ENCODE results near the gene MAPRE3.

DNA sequence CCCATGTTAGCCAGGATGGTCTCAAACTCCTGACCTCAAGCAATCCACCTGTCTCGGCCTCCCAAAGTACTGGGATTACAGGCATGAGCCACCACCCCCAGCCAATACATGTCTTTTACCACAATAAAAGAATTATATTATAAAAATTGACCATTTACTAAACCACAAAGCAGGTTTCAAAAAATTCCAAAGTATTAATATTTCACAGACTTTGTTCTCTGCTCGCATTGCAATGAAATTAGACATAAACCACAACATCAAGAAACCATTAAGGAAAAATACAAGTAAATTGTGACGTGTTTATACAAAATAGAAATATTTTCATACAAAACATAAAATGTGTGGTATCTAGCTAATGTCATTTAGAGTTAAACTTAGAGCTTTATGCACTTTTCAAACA, 13.4 kb upstream of the MAPRE3 start:
- TF ChIP-seq EP300 (IDR thresholded peaks at IDR 0.05) (no peak), POLR2A (IDR thresholded peaks at IDR 0.05; ENCODE audit: low read depth) (no peak)
- TF ChIP-seq, protein P1, sequence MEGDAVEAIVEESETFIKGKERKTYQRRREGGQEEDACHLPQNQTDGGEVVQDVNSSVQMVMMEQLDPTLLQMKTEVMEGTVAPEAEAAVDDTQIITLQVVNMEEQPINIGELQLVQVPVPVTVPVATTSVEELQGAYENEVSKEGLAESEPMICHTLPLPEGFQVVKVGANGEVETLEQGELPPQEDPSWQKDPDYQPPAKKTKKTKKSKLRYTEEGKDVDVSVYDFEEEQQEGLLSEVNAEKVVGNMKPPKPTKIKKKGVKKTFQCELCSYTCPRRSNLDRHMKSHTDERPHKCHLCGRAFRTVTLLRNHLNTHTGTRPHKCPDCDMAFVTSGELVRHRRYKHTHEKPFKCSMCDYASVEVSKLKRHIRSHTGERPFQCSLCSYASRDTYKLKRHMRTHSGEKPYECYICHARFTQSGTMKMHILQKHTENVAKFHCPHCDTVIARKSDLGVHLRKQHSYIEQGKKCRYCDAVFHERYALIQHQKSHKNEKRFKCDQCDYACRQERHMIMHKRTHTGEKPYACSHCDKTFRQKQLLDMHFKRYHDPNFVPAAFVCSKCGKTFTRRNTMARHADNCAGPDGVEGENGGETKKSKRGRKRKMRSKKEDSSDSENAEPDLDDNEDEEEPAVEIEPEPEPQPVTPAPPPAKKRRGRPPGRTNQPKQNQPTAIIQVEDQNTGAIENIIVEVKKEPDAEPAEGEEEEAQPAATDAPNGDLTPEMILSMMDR (IDR thresholded peaks at IDR 0.05), result no peak
